HepG2 (cell line): ENCODE measurements around the gene KLHDC4. TPM values are rescaled to one million over a fixed set of nuclear protein-coding genes. Genes with fewer than 3 reads are reported as not detected.

Experiments
- GABPB1 ChIP-seq: IDR thresholded peaks from 2 replicates; pipeline ENCODE4 v1.6.1; 2016; ENCODE audit warnings: mild to moderate bottlenecking, missing genetic modification reagents, moderate library complexity, missing compliant biosample characterization
- HNRNPH1 ChIP-seq: fragments of 200-400 bp; formaldehyde crosslinking; optimal IDR thresholded peaks from 2 replicates; pipeline ENCODE3; 2017; ENCODE audit warnings: mild to moderate bottlenecking, low read depth, low read length
- HOXA9 ChIP-seq: sonication (generic); formaldehyde crosslinking; IDR thresholded peaks from 2 replicates; pipeline ENCODE4 v1.8.1; 2022; ENCODE audit warnings: missing genetic modification reagents, mild to moderate bottlenecking, moderate library complexity, borderline replicate concordance
- PHB2 ChIP-seq: fragments of 450-650 bp; IDR thresholded peaks from 2 replicates; pipeline ENCODE4 v1.6.1; 2018; ENCODE audit not compliant: partially characterized antibody
- RARA ChIP-seq: IDR thresholded peaks from 2 replicates; pipeline ENCODE4 v1.6.1; 2016; ENCODE audit warnings: missing genetic modification reagents, missing compliant biosample characterization
- SIX4 ChIP-seq: sonication (generic); formaldehyde crosslinking; IDR thresholded peaks from 2 replicates; pipeline ENCODE4 v1.4.0; 2020; ENCODE audit warnings: missing genetic modification reagents
- TOPORS ChIP-seq: sonication (generic); formaldehyde crosslinking; IDR thresholded peaks from 2 replicates; pipeline ENCODE4 v1.8.0; 2023; ENCODE audit warnings: mild to moderate bottlenecking, missing genetic modification reagents
- ZBTB21 ChIP-seq: sonication (generic); formaldehyde crosslinking; IDR thresholded peaks from 2 replicates; pipeline ENCODE4 v1.4.0; 2020; ENCODE audit warnings: missing genetic modification reagents
- ZNF124 ChIP-seq: sonication (generic); formaldehyde crosslinking; IDR thresholded peaks from 2 replicates; pipeline ENCODE4 v1.4.0; 2020; ENCODE audit warnings: missing genetic modification reagents
- ZNF136 ChIP-seq: sonication (generic); formaldehyde crosslinking; IDR thresholded peaks from 2 replicates; pipeline ENCODE4 v1.8.1; 2022; ENCODE audit warnings: low read depth, mild to moderate bottlenecking, moderate library complexity, missing genetic modification reagents
- ZNF207 ChIP-seq: fragments of 450-650 bp; IDR thresholded peaks from 2 replicates; pipeline ENCODE4 v1.6.1; 2016; ENCODE audit warnings: antibody characterized with exemption, borderline replicate concordance
- ZNF441 ChIP-seq: sonication (generic); formaldehyde crosslinking; IDR thresholded peaks from 2 replicates; pipeline ENCODE4 v1.7.0; 2021; ENCODE audit warnings: missing genetic modification reagents, borderline replicate concordance
- ZNF616 ChIP-seq: sonication (generic); formaldehyde crosslinking; IDR thresholded peaks from 2 replicates; pipeline ENCODE4 v1.5.0; 2020; ENCODE audit warnings: low read depth, mild to moderate bottlenecking, missing genetic modification reagents
- ZSCAN21 ChIP-seq: sonication (generic); formaldehyde crosslinking; IDR thresholded peaks from 2 replicates; pipeline ENCODE4 v1.8.0; 2022; ENCODE audit warnings: mild to moderate bottlenecking, missing genetic modification reagents, moderate library complexity, borderline replicate concordance
- polyA plus RNA-seq, 8 experiments: library from polyadenylated mRNA; depleted of rRNA in 3 of 8; stranded (reverse) in 7 of 8; unstranded in 1 of 8; fragments of >200 nt; fragmentation: Illumina TruSeq in 4 of 8; extraction: Trizol in 4 of 8; gene quantifications; 2 replicates each; pipeline versions ENCODE4 v1.2.1 to v1.2.3, GENCODE V29; 2011 to 2016; ENCODE audit warnings: low read depth in 4 of 8, missing spikeins in 1 of 8, mixed read lengths in 1 of 8; ENCODE audit not compliant: insufficient read depth in 1 of 8
- total RNA-seq, 5 experiments: library from RNA; depleted of rRNA; stranded (reverse); fragments of >200 nt; fragmentation: Illumina TruSeq; extraction: Trizol; gene quantifications; 2 replicates each; pipeline ENCODE4 v1.2.3, GENCODE V29; 2016; ENCODE audit warnings: low read depth in 1 of 5
- TF ChIP-seq, protein P1 (sequence below): sonication (generic); formaldehyde crosslinking; IDR thresholded peaks from 2 replicates; pipeline ENCODE4 v1.9.0; 2021; ENCODE audit warnings: missing genetic modification reagents, borderline replicate concordance
- TF ChIP-seq, protein P2 (sequence below): sonication (generic); formaldehyde crosslinking; IDR thresholded peaks from 2 replicates; pipeline ENCODE4 v1.4.0; 2020; ENCODE audit warnings: missing genetic modification reagents, borderline replicate concordance
- TF ChIP-seq, protein P3 (sequence below): sonication (generic); formaldehyde crosslinking; IDR thresholded peaks from 2 replicates; pipeline ENCODE4 v1.4.0; 2020; ENCODE audit warnings: missing genetic modification reagents
- TF ChIP-seq, protein P4 (sequence below): sonication (generic); formaldehyde crosslinking; IDR thresholded peaks from 2 replicates; pipeline ENCODE4 v1.5.0; 2020; ENCODE audit warnings: missing genetic modification reagents, mild to moderate bottlenecking, borderline replicate concordance
- TF ChIP-seq, protein P5 (sequence below): sonication (generic); formaldehyde crosslinking; conservative IDR thresholded peaks from 2 replicates; pipeline ENCODE4 v1.8.0; 2022; ENCODE audit warnings: missing genetic modification reagents

KLHDC4 gene
- total and polyA plus RNA-seq, 2 of the 13 experiments (the other 11 are each of a cell fraction or from before 2014, with no cell fraction given) = 18.7 to 31.8 TPM

DNA sequence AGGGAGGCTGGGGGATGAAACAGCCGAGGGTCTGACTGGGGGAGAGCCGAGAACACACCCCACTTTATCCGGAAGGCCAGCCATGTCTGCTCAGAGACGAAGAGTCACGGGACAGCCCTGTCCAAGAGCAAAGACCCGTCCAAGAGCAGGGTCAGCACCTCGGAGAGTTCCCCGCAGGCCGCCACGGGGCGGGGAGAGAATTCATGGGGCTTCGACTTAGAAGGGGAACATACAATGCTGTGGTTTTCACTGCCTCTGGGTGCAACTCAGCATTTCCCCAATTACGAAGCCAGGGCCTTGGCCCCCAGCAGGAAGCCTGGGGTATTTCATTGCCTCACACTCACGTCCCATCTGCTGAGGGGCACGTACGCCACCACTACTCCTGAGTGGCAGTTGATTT is 104.2 kb downstream of the KLHDC4 start (continued):
- TF ChIP-seq HNRNPH1 (no peak), ZNF124 (peak; percentile 87; the same call in 1 of the 2 replicates), HOXA9 (CRISPR knock-in tag) (peak; percentile 73; the same call in 1 of the 2 replicates), ZNF207 (no peak), ZBTB21 (0 out of 2 replicates have a peak, but pooled peaks have one; percentile 47), PHB2 (no peak), SIX4 (CRISPR knock-in tag) (peak; percentile 63), ZSCAN21 (peak; percentile 49; the same call in 1 of the 2 replicates), ZNF136 (no peak), ZNF616 (no peak), ZNF441 (CRISPR knock-in tag) (peak; percentile 69; the same call in 1 of the 2 replicates), TOPORS (CRISPR knock-in tag) (0 out of 2 replicates have a peak, but pooled peaks have one; percentile 33), GABPB1 (CRISPR knock-in tag) (0 out of 2 replicates have a peak, but pooled peaks have one; percentile 20), RARA (CRISPR knock-in tag) (peak; percentile 54)
- TF ChIP-seq, protein P1, sequence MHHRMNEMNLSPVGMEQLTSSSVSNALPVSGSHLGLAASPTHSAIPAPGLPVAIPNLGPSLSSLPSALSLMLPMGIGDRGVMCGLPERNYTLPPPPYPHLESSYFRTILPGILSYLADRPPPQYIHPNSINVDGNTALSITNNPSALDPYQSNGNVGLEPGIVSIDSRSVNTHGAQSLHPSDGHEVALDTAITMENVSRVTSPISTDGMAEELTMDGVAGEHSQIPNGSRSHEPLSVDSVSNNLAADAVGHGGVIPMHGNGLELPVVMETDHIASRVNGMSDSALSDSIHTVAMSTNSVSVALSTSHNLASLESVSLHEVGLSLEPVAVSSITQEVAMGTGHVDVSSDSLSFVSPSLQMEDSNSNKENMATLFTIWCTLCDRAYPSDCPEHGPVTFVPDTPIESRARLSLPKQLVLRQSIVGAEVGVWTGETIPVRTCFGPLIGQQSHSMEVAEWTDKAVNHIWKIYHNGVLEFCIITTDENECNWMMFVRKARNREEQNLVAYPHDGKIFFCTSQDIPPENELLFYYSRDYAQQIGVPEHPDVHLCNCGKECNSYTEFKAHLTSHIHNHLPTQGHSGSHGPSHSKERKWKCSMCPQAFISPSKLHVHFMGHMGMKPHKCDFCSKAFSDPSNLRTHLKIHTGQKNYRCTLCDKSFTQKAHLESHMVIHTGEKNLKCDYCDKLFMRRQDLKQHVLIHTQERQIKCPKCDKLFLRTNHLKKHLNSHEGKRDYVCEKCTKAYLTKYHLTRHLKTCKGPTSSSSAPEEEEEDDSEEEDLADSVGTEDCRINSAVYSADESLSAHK (CRISPR knock-in tag) = 0 out of 2 replicates have a peak, but pooled peaks have one; percentile 91
- TF ChIP-seq, protein P2, sequence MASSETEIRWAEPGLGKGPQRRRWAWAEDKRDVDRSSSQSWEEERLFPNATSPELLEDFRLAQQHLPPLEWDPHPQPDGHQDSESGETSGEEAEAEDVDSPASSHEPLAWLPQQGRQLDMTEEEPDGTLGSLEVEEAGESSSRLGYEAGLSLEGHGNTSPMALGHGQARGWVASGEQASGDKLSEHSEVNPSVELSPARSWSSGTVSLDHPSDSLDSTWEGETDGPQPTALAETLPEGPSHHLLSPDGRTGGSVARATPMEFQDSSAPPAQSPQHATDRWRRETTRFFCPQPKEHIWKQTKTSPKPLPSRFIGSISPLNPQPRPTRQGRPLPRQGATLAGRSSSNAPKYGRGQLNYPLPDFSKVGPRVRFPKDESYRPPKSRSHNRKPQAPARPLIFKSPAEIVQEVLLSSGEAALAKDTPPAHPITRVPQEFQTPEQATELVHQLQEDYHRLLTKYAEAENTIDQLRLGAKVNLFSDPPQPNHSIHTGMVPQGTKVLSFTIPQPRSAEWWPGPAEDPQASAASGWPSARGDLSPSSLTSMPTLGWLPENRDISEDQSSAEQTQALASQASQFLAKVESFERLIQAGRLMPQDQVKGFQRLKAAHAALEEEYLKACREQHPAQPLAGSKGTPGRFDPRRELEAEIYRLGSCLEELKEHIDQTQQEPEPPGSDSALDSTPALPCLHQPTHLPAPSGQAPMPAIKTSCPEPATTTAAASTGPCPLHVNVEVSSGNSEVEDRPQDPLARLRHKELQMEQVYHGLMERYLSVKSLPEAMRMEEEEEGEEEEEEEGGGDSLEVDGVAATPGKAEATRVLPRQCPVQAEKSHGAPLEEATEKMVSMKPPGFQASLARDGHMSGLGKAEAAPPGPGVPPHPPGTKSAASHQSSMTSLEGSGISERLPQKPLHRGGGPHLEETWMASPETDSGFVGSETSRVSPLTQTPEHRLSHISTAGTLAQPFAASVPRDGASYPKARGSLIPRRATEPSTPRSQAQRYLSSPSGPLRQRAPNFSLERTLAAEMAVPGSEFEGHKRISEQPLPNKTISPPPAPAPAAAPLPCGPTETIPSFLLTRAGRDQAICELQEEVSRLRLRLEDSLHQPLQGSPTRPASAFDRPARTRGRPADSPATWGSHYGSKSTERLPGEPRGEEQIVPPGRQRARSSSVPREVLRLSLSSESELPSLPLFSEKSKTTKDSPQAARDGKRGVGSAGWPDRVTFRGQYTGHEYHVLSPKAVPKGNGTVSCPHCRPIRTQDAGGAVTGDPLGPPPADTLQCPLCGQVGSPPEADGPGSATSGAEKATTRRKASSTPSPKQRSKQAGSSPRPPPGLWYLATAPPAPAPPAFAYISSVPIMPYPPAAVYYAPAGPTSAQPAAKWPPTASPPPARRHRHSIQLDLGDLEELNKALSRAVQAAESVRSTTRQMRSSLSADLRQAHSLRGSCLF (CRISPR knock-in tag) = peak; percentile 82; the same call in 1 of the 2 replicates
- TF ChIP-seq, protein P3, sequence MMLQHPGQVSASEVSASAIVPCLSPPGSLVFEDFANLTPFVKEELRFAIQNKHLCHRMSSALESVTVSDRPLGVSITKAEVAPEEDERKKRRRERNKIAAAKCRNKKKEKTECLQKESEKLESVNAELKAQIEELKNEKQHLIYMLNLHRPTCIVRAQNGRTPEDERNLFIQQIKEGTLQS (CRISPR knock-in tag) = peak; percentile 30; the same call in 1 of the 2 replicates
- TF ChIP-seq, protein P4, sequence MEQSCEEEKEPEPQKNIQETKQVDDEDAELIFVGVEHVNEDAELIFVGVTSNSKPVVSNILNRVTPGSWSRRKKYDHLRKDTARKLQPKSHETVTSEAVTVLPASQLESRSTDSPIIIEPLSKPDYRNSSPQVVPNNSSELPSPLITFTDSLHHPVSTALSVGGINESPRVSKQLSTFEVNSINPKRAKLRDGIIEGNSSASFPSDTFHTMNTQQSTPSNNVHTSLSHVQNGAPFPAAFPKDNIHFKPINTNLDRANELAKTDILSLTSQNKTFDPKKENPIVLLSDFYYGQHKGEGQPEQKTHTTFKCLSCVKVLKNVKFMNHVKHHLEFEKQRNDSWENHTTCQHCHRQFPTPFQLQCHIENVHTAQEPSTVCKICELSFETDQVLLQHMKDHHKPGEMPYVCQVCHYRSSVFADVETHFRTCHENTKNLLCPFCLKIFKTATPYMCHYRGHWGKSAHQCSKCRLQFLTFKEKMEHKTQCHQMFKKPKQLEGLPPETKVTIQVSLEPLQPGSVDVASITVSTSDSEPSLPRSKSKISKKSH (CRISPR knock-in tag) = 0 out of 2 replicates have a peak, but pooled peaks have one; percentile 16
- TF ChIP-seq, protein P5, sequence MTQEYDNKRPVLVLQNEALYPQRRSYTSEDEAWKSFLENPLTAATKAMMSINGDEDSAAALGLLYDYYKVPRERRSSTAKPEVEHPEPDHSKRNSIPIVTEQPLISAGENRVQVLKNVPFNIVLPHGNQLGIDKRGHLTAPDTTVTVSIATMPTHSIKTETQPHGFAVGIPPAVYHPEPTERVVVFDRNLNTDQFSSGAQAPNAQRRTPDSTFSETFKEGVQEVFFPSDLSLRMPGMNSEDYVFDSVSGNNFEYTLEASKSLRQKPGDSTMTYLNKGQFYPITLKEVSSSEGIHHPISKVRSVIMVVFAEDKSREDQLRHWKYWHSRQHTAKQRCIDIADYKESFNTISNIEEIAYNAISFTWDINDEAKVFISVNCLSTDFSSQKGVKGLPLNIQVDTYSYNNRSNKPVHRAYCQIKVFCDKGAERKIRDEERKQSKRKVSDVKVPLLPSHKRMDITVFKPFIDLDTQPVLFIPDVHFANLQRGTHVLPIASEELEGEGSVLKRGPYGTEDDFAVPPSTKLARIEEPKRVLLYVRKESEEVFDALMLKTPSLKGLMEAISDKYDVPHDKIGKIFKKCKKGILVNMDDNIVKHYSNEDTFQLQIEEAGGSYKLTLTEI = no peak
